Panc1 (cell line): ENCODE results near the gene ZNF544.

Experiments used
- POLR2AphosphoS5 ChIP-seq: IDR thresholded peaks from 2 replicates; pipeline ENCODE4 v1.6.1; 2012; ENCODE audit warnings: mild to moderate bottlenecking, low read depth, low read length, moderate library complexity
- SIN3A ChIP-seq: IDR thresholded peaks from 2 replicates; pipeline ENCODE4 v1.6.1; 2012; ENCODE audit warnings: low read depth, mild to moderate bottlenecking, low read length, moderate library complexity, borderline replicate concordance; ENCODE audit not compliant: insufficient read depth
- TF ChIP-seq, protein P1 (sequence below): fragments of 450-650 bp; IDR thresholded peaks from 2 replicates; pipeline ENCODE4 v1.5.1; 2017; ENCODE audit warnings: mild to moderate bottlenecking

DNA sequence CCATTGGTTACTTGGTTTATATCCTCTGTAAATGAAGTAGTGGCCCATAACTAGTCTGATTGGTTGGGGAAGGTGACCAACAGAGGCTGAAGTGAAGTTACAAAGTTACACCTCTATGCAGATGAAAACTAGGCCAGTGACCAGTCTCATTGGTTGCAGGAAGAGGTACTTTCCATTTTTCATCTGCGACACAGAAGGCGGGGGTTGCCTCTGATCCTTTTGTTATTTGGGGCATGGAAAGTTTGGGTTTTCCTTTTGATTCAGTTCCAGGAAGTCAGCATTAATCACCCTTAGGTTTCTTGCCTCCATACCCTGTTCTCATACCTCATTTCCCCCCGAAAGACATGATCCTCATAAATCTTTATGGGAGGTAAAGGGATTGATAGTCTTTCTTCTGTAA is 20.2 kb downstream of the ZNF544 start:
- TF ChIP-seq, protein P1, sequence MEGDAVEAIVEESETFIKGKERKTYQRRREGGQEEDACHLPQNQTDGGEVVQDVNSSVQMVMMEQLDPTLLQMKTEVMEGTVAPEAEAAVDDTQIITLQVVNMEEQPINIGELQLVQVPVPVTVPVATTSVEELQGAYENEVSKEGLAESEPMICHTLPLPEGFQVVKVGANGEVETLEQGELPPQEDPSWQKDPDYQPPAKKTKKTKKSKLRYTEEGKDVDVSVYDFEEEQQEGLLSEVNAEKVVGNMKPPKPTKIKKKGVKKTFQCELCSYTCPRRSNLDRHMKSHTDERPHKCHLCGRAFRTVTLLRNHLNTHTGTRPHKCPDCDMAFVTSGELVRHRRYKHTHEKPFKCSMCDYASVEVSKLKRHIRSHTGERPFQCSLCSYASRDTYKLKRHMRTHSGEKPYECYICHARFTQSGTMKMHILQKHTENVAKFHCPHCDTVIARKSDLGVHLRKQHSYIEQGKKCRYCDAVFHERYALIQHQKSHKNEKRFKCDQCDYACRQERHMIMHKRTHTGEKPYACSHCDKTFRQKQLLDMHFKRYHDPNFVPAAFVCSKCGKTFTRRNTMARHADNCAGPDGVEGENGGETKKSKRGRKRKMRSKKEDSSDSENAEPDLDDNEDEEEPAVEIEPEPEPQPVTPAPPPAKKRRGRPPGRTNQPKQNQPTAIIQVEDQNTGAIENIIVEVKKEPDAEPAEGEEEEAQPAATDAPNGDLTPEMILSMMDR, result no peak
- TF ChIP-seq SIN3A (no peak), POLR2AphosphoS5 (no peak)
